Uterus (tissue), 2 donors: Measurements from ENCODE around the gene STK33.

Experiments used
- CTCF ChIP-seq, 4 experiments: fragments of 200-600 bp in 2 of 4; fragments of 450-650 bp in 2 of 4; sonication (generic) in 2 of 4; IDR thresholded peaks; one replicate each; pipeline ENCODE4 v1.5.1; 2016 to 2019; ENCODE audit warnings: antibody characterized with exemption in 4 of 4, mild to moderate bottlenecking in 2 of 4, moderate library complexity in 1 of 4
- POLR2A ChIP-seq, 2 donors: fragments of 450-650 bp; IDR thresholded peaks; one replicate each; pipeline ENCODE4 v1.6.1; 2016; ENCODE audit warnings: antibody characterized with exemption in 2 of 2, mild to moderate bottlenecking in 1 of 2, moderate library complexity in 1 of 2

- TF ChIP-seq POLR2A (IDR thresholded peaks at IDR 0.05) = no peak
- TF ChIP-seq CTCF (IDR thresholded peaks at IDR 0.05) = no peak
Observed at GRCh38 chr11:8341996-8342395, 252.0 kb downstream of the STK33 start.
